A549 (cell line): ENCODE results near the gene ABCA4. TPM values are rescaled to one million over a fixed set of nuclear protein-coding genes. Genes with fewer than 3 reads are reported as not detected.

Source experiments
- ATAC-seq, 2 experiments: fragments of 200-7000 bp in 1 of 2; fragments of >200 bp in 1 of 2; cut with Nextera tagmentation in 1 of 2; cut with Tn5 transposase in 1 of 2; 3 replicates each; pipeline versions ENCODE4 v1.8.0 to v1.9.1; 2018 to 2020; ENCODE audit warnings: mild to moderate bottlenecking in 1 of 2, moderate library complexity in 1 of 2
- CTCF ChIA-PET: fragments of 300-600 bp; sonication (Branson Sonifier 250); formaldehyde crosslinking; extraction: SDS; loops from one replicate; lab custom pipeline; 2021; ENCODE audit warnings: antibody characterized with exemption, inconsistent platforms; lab: Yijun Ruan, JAX
- POLR2A ChIA-PET: fragments of 350-600 bp; formaldehyde crosslinking; extraction: SDS; loops from one replicate; lab custom pipeline; 2021; ENCODE audit warnings: antibody characterized with exemption, inconsistent platforms; lab: Yijun Ruan, JAX
- DNase-seq, 2 experiments: peaks; one replicate each; pipeline versions ENCODE4 v3.0.0 to v3.0.0-alpha.2; 2011 to 2016; ENCODE audit warnings: low read depth in 1 of 2, low spot score in 1 of 2
- FAIRE-seq: peaks from 2 replicates; lab custom pipeline; 2011; peaks lifted over from hg19 to GRCh38; lab: Jason Lieb, UNC
- H3K27ac ChIP-seq, 2 experiments: fragments of >200 bp; sonication (Bioruptor Twin); formaldehyde crosslinking; 3 replicates each; pipeline ENCODE4 v1.5.1; 2016 to 2017
- H3K4me1 ChIP-seq: fragments of >200 bp; sonication (Bioruptor Twin); formaldehyde crosslinking; 3 replicates; pipeline ENCODE4 v1.6.1; 2016
- H3K4me2 ChIP-seq: fragments of >200 bp; sonication (Bioruptor Twin); formaldehyde crosslinking; 3 replicates; pipeline ENCODE4 v1.6.1; 2016
- H3K4me3 ChIP-seq: fragments of >200 bp; sonication (Bioruptor Twin); formaldehyde crosslinking; 3 replicates; pipeline ENCODE4 v1.5.1; 2016
- H3K9me3 ChIP-seq: fragments of >200 bp; sonication (Bioruptor Twin); formaldehyde crosslinking; 3 replicates; pipeline ENCODE4 v1.6.1; 2016
- CBX2 ChIP-seq: fragments of 200-600 bp; sonication (generic); IDR thresholded peaks from 2 replicates; pipeline ENCODE4 v1.6.1; 2016; ENCODE audit warnings: low read depth, mild to moderate bottlenecking, borderline replicate concordance
- CBX8 ChIP-seq: fragments of 200-600 bp; sonication (generic); IDR thresholded peaks from 2 replicates; pipeline ENCODE4 v1.6.1; 2016
- CHD2 ChIP-seq: fragments of 150-350 bp; IDR thresholded peaks from 2 replicates; pipeline ENCODE4 v1.6.1; 2014; ENCODE audit warnings: low read length; ENCODE audit not compliant: partially characterized antibody
- ESRRA ChIP-seq: fragments of 150-350 bp; IDR thresholded peaks from 2 replicates; pipeline ENCODE4 v1.6.1; 2014; ENCODE audit warnings: mild to moderate bottlenecking, low read length, borderline replicate concordance
- FOSB ChIP-seq: fragments of 250-450 bp; sonication (Bioruptor Pico); IDR thresholded peaks from 2 replicates; pipeline ENCODE4 v1.5.0; 2020; ENCODE audit warnings: mild to moderate bottlenecking, moderate library complexity
- HOXB13 ChIP-seq: fragments of 250-450 bp; sonication (Bioruptor Pico); IDR thresholded peaks from 2 replicates; pipeline ENCODE4 v1.5.0; 2020; ENCODE audit warnings: low read depth, mild to moderate bottlenecking, moderate library complexity
- HOXB5 ChIP-seq: fragments of 250-450 bp; sonication (Bioruptor Pico); IDR thresholded peaks from 2 replicates; pipeline ENCODE4 v1.5.0; 2020; ENCODE audit warnings: mild to moderate bottlenecking, moderate library complexity
- JUN ChIP-seq, 2 experiments: fragments of >200 bp; sonication (Bioruptor Twin); formaldehyde crosslinking; IDR thresholded peaks; 2 replicates in 1 of 2; 3 replicates in 1 of 2; pipeline ENCODE4 v1.6.1; 2016 to 2017
- KDM1A ChIP-seq: fragments of 200-600 bp; sonication (generic); IDR thresholded peaks from 2 replicates; pipeline ENCODE4 v1.6.1; 2016; ENCODE audit warnings: low read depth, mild to moderate bottlenecking
- MAZ ChIP-seq: fragments of 150-350 bp; IDR thresholded peaks from 2 replicates; pipeline ENCODE4 v1.6.1; 2014; ENCODE audit warnings: antibody characterized with exemption, low read depth, low read length, borderline replicate concordance
- NFE2L2 ChIP-seq: fragments of 150-350 bp; conservative IDR thresholded peaks from 2 replicates; pipeline ENCODE4 v1.6.1; 2014; ENCODE audit warnings: low read length
- RCOR1 ChIP-seq: fragments of 150-350 bp; IDR thresholded peaks from 2 replicates; pipeline ENCODE4 v1.6.1; 2014; ENCODE audit warnings: antibody characterized with exemption, low read length, low read depth
- RNF2 ChIP-seq: fragments of 200-600 bp; sonication (generic); IDR thresholded peaks from 2 replicates; pipeline ENCODE4 v1.6.1; 2016; ENCODE audit warnings: low read depth, mild to moderate bottlenecking, antibody characterized with exemption, moderate library complexity, borderline replicate concordance
- SREBF2 ChIP-seq: fragments of 450-650 bp; IDR thresholded peaks from 2 replicates; pipeline ENCODE4 v1.6.1; 2014; ENCODE audit warnings: mild to moderate bottlenecking, moderate library complexity
- ZFP36 ChIP-seq: fragments of 450-650 bp; IDR thresholded peaks from 2 replicates; pipeline ENCODE4 v1.6.1; 2014; ENCODE audit warnings: borderline replicate concordance; ENCODE audit not compliant: partially characterized antibody
- ZNF302 ChIP-seq: fragments of 250-450 bp; sonication (Bioruptor Pico); IDR thresholded peaks from 2 replicates; pipeline ENCODE4 v1.9.0; 2021; ENCODE audit warnings: inconsistent platforms, mild to moderate bottlenecking, moderate library complexity
- WGBS: methylation state at CpG from one replicate; pipeline ENCODE4 v1.1.6; 2017; ENCODE audit errors: missing lambda C conversion rate; 5-methylcytosine and 5-hydroxymethylcytosine counted together
- polyA plus RNA-seq, 4 experiments: library from polyadenylated mRNA; depleted of rRNA in 3 of 4; stranded (reverse); fragments of >200 nt; fragmentation: RNase III in 1 of 4; extraction: RNeasy Plus Mini Kit Qiagen cat#74134 plus additional on column Dnase treatment in 1 of 4; gene quantifications; 2 replicates in 3 of 4; 3 replicates in 1 of 4; pipeline ENCODE4 v1.2.3, GENCODE V29; 2011 to 2017
- TF ChIP-seq, protein P1 (sequence below): fragments of 250-450 bp; sonication (Bioruptor Pico); IDR thresholded peaks from 2 replicates; pipeline ENCODE4 v1.5.0; 2021; ENCODE audit warnings: mild to moderate bottlenecking, moderate library complexity, borderline replicate concordance
- TF ChIP-seq, protein P2 (sequence below): fragments of 200-600 bp; sonication (generic); IDR thresholded peaks from 2 replicates; pipeline ENCODE4 v1.6.1; 2016; ENCODE audit warnings: antibody characterized with exemption, mild to moderate bottlenecking, moderate library complexity
- TF ChIP-seq, protein P3 (sequence below): fragments of >200 bp; sonication (Bioruptor Twin); formaldehyde crosslinking; IDR thresholded peaks from 3 replicates; pipeline ENCODE4 v1.6.1; 2016
- TF ChIP-seq, protein P4 (sequence below): IDR thresholded peaks from 2 replicates; pipeline ENCODE4 v1.6.1; 2012
- TF ChIP-seq, protein P5 (sequence below): fragments of 450-650 bp; IDR thresholded peaks from 2 replicates; pipeline ENCODE4 v1.6.1; 2014; ENCODE audit warnings: antibody characterized with exemption

ABCA4 gene
- polyA plus RNA-seq, 2 of the 4 experiments (the other 2 are of a cell fraction), result 0.05 to 0.23 TPM

DNA sequence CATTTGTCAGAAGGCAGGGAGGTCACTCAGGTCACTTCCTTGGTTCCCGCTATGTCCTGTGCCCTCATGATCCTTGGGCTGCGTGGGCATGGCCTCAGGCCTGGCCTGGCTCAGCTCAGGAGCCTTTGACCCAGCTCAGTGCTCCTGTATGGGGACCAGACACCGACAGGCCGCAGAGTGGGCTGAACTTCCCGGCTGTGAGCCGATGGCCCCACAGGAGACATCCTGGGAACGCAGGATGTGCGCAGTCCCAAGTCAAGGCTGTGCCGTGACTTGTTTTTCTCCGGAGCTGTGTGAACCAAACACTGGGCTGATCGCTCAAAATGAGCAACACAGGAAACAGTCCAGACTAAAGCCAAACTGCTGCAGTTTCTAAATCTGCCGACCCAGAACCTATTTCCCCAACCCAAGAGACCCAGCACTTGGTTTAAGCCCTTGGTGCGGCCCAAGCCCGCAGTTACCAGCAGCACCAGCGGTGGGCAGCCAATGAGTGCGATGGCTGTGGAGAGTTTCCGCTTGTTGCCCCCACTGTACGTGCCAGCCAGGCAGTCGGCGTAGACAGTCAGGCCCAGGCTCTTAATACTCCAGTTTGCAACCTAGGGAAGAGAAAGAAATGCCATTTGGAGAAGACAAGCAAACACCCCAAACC, 119.4 kb downstream of the ABCA4 start:
- CTCF ChIA-PET, result interaction anchor here (0.8 kb wide), 1 partner anchor 10 kb away, joined by 3 read pairs; no protein-coding TSS in a partner anchor
- no peak overlapping the region for H3K27ac ChIP-seq
- H3K9me3 ChIP-seq, result no peaks in the 10 kb centered on the region
- no peak for ATAC-seq
- H3K4me2 ChIP-seq, result no peak overlapping the region
- no peak for DNase-seq
- TF ChIP-seq, protein P1, sequence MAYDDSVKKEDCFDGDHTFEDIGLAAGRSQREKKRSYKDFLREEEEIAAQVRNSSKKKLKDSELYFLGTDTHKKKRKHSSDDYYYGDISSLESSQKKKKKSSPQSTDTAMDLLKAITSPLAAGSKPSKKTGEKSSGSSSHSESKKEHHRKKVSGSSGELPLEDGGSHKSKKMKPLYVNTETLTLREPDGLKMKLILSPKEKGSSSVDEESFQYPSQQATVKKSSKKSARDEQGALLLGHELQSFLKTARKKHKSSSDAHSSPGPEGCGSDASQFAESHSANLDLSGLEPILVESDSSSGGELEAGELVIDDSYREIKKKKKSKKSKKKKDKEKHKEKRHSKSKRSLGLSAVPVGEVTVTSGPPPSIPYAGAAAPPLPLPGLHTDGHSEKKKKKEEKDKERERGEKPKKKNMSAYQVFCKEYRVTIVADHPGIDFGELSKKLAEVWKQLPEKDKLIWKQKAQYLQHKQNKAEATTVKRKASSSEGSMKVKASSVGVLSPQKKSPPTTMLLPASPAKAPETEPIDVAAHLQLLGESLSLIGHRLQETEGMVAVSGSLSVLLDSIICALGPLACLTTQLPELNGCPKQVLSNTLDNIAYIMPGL (CRISPR knock-in tag), result no peak
- TF ChIP-seq ESRRA (no peak), RCOR1 (no peak), RNF2 (no peak)
- TF ChIP-seq, protein P2, sequence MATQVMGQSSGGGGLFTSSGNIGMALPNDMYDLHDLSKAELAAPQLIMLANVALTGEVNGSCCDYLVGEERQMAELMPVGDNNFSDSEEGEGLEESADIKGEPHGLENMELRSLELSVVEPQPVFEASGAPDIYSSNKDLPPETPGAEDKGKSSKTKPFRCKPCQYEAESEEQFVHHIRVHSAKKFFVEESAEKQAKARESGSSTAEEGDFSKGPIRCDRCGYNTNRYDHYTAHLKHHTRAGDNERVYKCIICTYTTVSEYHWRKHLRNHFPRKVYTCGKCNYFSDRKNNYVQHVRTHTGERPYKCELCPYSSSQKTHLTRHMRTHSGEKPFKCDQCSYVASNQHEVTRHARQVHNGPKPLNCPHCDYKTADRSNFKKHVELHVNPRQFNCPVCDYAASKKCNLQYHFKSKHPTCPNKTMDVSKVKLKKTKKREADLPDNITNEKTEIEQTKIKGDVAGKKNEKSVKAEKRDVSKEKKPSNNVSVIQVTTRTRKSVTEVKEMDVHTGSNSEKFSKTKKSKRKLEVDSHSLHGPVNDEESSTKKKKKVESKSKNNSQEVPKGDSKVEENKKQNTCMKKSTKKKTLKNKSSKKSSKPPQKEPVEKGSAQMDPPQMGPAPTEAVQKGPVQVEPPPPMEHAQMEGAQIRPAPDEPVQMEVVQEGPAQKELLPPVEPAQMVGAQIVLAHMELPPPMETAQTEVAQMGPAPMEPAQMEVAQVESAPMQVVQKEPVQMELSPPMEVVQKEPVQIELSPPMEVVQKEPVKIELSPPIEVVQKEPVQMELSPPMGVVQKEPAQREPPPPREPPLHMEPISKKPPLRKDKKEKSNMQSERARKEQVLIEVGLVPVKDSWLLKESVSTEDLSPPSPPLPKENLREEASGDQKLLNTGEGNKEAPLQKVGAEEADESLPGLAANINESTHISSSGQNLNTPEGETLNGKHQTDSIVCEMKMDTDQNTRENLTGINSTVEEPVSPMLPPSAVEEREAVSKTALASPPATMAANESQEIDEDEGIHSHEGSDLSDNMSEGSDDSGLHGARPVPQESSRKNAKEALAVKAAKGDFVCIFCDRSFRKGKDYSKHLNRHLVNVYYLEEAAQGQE, result no peak
- TF ChIP-seq, all 56 proteins: peak for 0
- no peak overlapping the region for H3K4me3 ChIP-seq
- FAIRE-seq, result no peak
- POLR2A ChIA-PET, result no interaction called here
- H3K4me1 ChIP-seq, result 0 out of 3 replicates have a peak, but pooled peaks cover 3% of the 10 kb centered on the region
- WGBS, result 93% methylated on average over 16 of the region's 20 CpGs

DNA sequence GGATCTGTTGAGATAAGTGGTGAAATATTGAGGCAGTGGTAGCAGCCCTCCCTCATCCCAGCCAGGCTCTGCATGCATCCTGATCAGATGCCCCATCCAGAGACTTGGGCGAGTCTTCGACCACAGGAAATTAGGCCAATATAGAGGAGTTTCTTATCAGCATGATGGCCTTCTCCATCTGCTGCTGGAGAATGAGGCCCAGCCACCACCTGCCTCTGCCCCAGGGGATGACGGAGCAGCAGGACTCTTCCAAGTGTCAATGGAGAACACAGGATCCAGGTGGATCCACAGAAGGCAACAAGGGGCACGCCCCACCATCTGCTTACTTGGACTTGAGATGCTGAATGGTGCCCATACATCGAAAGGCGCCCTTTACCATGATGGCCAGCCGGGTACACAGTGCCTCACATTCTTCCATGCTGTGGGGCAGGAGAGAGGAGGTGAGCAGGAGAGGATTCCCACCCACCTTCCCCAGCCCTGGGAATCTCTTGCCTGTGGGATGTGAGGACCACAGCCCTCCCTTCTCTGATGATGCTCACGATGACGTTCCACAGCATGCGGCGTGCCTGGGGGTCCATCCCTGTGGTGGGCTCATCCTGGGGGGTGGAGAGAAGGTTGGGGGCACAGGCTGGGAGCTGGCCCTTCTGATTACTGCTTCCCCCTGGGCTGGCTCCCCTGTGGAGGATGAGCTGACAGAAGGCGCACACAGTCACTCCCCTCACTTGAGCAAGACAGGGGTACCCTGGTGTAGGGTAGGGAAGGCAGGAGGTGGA, 120.3 kb downstream of the ABCA4 start:
- DNase-seq (no peak), FAIRE-seq (no peak), ATAC-seq (no peak)
- Histone ChIP-seq H3K4me3 (no peak overlapping the region), H3K4me1 (0 out of 3 replicates have a peak, but pooled peaks cover 8% of the 10 kb centered on the region), H3K27ac (no peak overlapping the region), H3K4me2 (no peak overlapping the region), H3K9me3 (no peaks in the 10 kb centered on the region)
- ChIA-PET POLR2A (no interaction called here), CTCF (interaction anchor here (0.8 kb wide), 1 partner anchor 9 kb away, joined by 3 read pairs; no protein-coding TSS in a partner anchor)
- 95% methylated on average over 8 of the region's 12 CpGs for WGBS
- TF ChIP-seq CBX2, result no peak

GRCh38 chr1:93999840-94000415, 121.0 kb downstream of the ABCA4 start:
- DNase-seq, result no peak
- H3K4me3 ChIP-seq, result no peak overlapping the region
- TF ChIP-seq HOXB13 (CRISPR knock-in tag) (no peak), JUN (IDR thresholded peaks at IDR 0.05) (no peak), HOXB5 (CRISPR knock-in tag) (no peak), SREBF2 (no peak), ZNF302 (CRISPR knock-in tag) (no peak), CBX8 (no peak), KDM1A (no peak), FOSB (no peak), NFE2L2 (no peak), CHD2 (no peak), ZFP36 (no peak), MAZ (no peak)
- TF ChIP-seq, protein P3, sequence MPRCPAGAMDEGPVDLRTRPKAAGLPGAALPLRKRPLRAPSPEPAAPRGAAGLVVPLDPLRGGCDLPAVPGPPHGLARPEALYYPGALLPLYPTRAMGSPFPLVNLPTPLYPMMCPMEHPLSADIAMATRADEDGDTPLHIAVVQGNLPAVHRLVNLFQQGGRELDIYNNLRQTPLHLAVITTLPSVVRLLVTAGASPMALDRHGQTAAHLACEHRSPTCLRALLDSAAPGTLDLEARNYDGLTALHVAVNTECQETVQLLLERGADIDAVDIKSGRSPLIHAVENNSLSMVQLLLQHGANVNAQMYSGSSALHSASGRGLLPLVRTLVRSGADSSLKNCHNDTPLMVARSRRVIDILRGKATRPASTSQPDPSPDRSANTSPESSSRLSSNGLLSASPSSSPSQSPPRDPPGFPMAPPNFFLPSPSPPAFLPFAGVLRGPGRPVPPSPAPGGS, result no peak
- TF ChIP-seq, protein P4, sequence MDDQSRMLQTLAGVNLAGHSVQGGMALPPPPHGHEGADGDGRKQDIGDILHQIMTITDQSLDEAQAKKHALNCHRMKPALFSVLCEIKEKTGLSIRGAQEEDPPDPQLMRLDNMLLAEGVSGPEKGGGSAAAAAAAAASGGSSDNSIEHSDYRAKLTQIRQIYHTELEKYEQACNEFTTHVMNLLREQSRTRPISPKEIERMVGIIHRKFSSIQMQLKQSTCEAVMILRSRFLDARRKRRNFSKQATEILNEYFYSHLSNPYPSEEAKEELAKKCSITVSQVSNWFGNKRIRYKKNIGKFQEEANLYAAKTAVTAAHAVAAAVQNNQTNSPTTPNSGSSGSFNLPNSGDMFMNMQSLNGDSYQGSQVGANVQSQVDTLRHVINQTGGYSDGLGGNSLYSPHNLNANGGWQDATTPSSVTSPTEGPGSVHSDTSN, result no peak
- TF ChIP-seq, protein P5, sequence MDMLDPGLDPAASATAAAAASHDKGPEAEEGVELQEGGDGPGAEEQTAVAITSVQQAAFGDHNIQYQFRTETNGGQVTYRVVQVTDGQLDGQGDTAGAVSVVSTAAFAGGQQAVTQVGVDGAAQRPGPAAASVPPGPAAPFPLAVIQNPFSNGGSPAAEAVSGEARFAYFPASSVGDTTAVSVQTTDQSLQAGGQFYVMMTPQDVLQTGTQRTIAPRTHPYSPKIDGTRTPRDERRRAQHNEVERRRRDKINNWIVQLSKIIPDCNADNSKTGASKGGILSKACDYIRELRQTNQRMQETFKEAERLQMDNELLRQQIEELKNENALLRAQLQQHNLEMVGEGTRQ, result no peak
- TF ChIP-seq, all 56 proteins: peak for 0
- CTCF ChIA-PET, result interaction anchor here (1.0 to 1.1 kb wide), 2 partner anchors 13 to 26 kb away, joined by 4 to 5 read pairs; no protein-coding TSS in a partner anchor
- ATAC-seq, result peak in 1 of 2 experiments; percentile 47; a peak in 1 of 6 replicates
- no peak overlapping the region for H3K27ac ChIP-seq
- H3K4me2 ChIP-seq, result no peak overlapping the region
- FAIRE-seq, result no peak
- 0 out of 3 replicates have a peak, but pooled peaks cover 9% of the 10 kb centered on the region for H3K4me1 ChIP-seq
- POLR2A ChIA-PET, result no interaction called here
- 60% methylated on average over 3 of the region's 3 CpGs for WGBS
- no peaks in the 10 kb centered on the region for H3K9me3 ChIP-seq
